SK-N-SH treated with all-trans-retinoic acid at 6 μM for 48 hours (cell line): ENCODE measurements around the gene SCAMP1.

Source experiments
- ATAC-seq: fragments of 200-7000 bp; cut with Tn5 transposase; 3 replicates; pipeline ENCODE4 v1.9.1; 2020; ENCODE audit warnings: mild to moderate bottlenecking, moderate library complexity
- ARNTL ChIP-seq: fragments of 450-650 bp; formaldehyde crosslinking; IDR thresholded peaks from 2 replicates; pipeline ENCODE4 v1.5.0; 2020; ENCODE audit warnings: low read depth, mild to moderate bottlenecking, moderate library complexity, borderline replicate concordance
- BACH2 ChIP-seq: fragments of 250-450 bp; sonication (Bioruptor Pico); IDR thresholded peaks from 2 replicates; pipeline ENCODE4 v1.9.0; 2021; ENCODE audit warnings: mild to moderate bottlenecking, borderline replicate concordance
- CSDC2 ChIP-seq: fragments of 250-450 bp; sonication (Bioruptor Pico); IDR thresholded peaks from 2 replicates; pipeline ENCODE4 v1.5.0; 2020; ENCODE audit warnings: mild to moderate bottlenecking, moderate library complexity
- CSRNP3 ChIP-seq: fragments of 250-450 bp; sonication (Bioruptor Pico); IDR thresholded peaks from 2 replicates; pipeline ENCODE4 v1.5.1; 2021; ENCODE audit warnings: mild to moderate bottlenecking, moderate library complexity
- ESRRG ChIP-seq: fragments of 250-450 bp; sonication (Bioruptor Pico); IDR thresholded peaks from 2 replicates; pipeline ENCODE4 v1.6.1; 2021; ENCODE audit warnings: mild to moderate bottlenecking
- GLIS3 ChIP-seq: fragments of 250-450 bp; sonication (Bioruptor Pico); IDR thresholded peaks from 2 replicates; pipeline ENCODE4 v1.5.0; 2020; ENCODE audit warnings: mild to moderate bottlenecking, moderate library complexity
- ISL1 ChIP-seq: fragments of 250-450 bp; sonication (Bioruptor Pico); IDR thresholded peaks from 2 replicates; pipeline ENCODE4 v2.1.2; 2022; ENCODE audit warnings: mild to moderate bottlenecking, moderate library complexity
- OSR1 ChIP-seq: fragments of 250-450 bp; sonication (Bioruptor Pico); IDR thresholded peaks from 2 replicates; pipeline ENCODE4 v1.8.0; 2022; ENCODE audit warnings: moderate library complexity, mild to moderate bottlenecking, inconsistent platforms
- PPARA ChIP-seq: fragments of 250-450 bp; sonication (Bioruptor Pico); IDR thresholded peaks from 2 replicates; pipeline ENCODE4 v1.5.0; 2020; ENCODE audit warnings: mild to moderate bottlenecking, borderline replicate concordance
- RARB ChIP-seq: fragments of 250-450 bp; sonication (Bioruptor Pico); IDR thresholded peaks from 2 replicates; pipeline ENCODE4 v1.8.0; 2021; ENCODE audit warnings: mild to moderate bottlenecking, moderate library complexity
- SNAI2 ChIP-seq: fragments of 250-450 bp; sonication (Bioruptor Pico); IDR thresholded peaks from 2 replicates; pipeline ENCODE4 v1.5.0; 2020; ENCODE audit warnings: mild to moderate bottlenecking, moderate library complexity
- TCF4 ChIP-seq: fragments of 250-450 bp; sonication (Bioruptor Pico); IDR thresholded peaks from 2 replicates; pipeline ENCODE4 v1.8.0; 2021; ENCODE audit warnings: mild to moderate bottlenecking, moderate library complexity, borderline replicate concordance
- TSHZ2 ChIP-seq: fragments of 250-450 bp; sonication (Bioruptor Pico); IDR thresholded peaks from 2 replicates; pipeline ENCODE4 v1.5.0; 2020; ENCODE audit warnings: mild to moderate bottlenecking, moderate library complexity
- ZC3H10 ChIP-seq: fragments of 250-450 bp; sonication (Bioruptor Pico); IDR thresholded peaks from 2 replicates; pipeline ENCODE4 v1.5.1; 2021; ENCODE audit warnings: mild to moderate bottlenecking, moderate library complexity
- ZFP30 ChIP-seq: fragments of 450-650 bp; formaldehyde crosslinking; IDR thresholded peaks from 2 replicates; pipeline ENCODE4 v1.5.0; 2022; ENCODE audit warnings: mild to moderate bottlenecking, moderate library complexity
- ZNF565 ChIP-seq: fragments of 450-650 bp; formaldehyde crosslinking; conservative IDR thresholded peaks from 2 replicates; pipeline ENCODE4 v1.5.0; 2020; ENCODE audit warnings: low read depth, mild to moderate bottlenecking, moderate library complexity
- ZNF70 ChIP-seq: fragments of 450-650 bp; formaldehyde crosslinking; IDR thresholded peaks from 2 replicates; pipeline ENCODE4 v1.5.0; 2020; ENCODE audit warnings: mild to moderate bottlenecking, moderate library complexity
- ZNF8 ChIP-seq: fragments of 450-650 bp; formaldehyde crosslinking; IDR thresholded peaks from 2 replicates; pipeline ENCODE4 v1.5.0; 2020; ENCODE audit warnings: mild to moderate bottlenecking, moderate library complexity
- TF ChIP-seq, protein P1 (sequence below): fragments of 250-450 bp; sonication (Bioruptor Pico); IDR thresholded peaks from 2 replicates; pipeline ENCODE4 v1.8.0; 2020; ENCODE audit warnings: mild to moderate bottlenecking, moderate library complexity, borderline replicate concordance
- TF ChIP-seq, protein P2 (sequence below): fragments of 250-450 bp; sonication (Bioruptor Pico); IDR thresholded peaks from 2 replicates; pipeline ENCODE4 v1.8.0; 2021; ENCODE audit warnings: low read depth, mild to moderate bottlenecking, moderate library complexity, borderline replicate concordance

SCAMP1 gene

DNA sequence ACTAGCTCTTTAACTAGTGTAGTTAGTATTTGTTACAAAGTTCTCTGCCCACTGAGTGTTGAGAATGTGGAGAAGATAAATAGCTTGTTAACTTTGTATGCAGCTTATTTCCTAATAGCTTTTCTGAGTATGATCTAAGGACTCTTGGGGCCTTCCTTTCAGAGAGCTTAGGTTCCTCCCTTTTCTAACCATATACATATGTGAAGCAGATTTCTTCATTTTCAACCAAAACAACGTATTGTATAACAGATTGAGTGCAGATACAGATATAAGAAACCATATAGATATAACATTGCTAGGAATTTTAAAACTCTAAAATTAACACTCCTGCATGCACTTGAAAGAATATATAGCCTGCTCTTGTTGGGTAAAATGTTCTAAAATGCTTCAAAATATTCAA is 70.4 kb downstream of the SCAMP1 start:
- no peak for ATAC-seq
- TF ChIP-seq, protein P1, sequence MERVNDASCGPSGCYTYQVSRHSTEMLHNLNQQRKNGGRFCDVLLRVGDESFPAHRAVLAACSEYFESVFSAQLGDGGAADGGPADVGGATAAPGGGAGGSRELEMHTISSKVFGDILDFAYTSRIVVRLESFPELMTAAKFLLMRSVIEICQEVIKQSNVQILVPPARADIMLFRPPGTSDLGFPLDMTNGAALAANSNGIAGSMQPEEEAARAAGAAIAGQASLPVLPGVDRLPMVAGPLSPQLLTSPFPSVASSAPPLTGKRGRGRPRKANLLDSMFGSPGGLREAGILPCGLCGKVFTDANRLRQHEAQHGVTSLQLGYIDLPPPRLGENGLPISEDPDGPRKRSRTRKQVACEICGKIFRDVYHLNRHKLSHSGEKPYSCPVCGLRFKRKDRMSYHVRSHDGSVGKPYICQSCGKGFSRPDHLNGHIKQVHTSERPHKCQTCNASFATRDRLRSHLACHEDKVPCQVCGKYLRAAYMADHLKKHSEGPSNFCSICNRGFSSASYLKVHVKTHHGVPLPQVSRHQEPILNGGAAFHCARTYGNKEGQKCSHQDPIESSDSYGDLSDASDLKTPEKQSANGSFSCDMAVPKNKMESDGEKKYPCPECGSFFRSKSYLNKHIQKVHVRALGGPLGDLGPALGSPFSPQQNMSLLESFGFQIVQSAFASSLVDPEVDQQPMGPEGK (CRISPR knock-in tag): no peak
- TF ChIP-seq ZC3H10 (CRISPR knock-in tag) (no peak), ZNF8 (CRISPR knock-in tag) (no peak), CSDC2 (no peak), BACH2 (CRISPR knock-in tag) (no peak), ZNF70 (CRISPR knock-in tag) (no peak), RARB (CRISPR knock-in tag) (no peak), ZFP30 (CRISPR knock-in tag) (no peak), SNAI2 (CRISPR knock-in tag) (no peak), ESRRG (CRISPR knock-in tag) (no peak), ARNTL (CRISPR knock-in tag) (no peak), TSHZ2 (CRISPR knock-in tag) (no peak)
- TF ChIP-seq, protein P2, sequence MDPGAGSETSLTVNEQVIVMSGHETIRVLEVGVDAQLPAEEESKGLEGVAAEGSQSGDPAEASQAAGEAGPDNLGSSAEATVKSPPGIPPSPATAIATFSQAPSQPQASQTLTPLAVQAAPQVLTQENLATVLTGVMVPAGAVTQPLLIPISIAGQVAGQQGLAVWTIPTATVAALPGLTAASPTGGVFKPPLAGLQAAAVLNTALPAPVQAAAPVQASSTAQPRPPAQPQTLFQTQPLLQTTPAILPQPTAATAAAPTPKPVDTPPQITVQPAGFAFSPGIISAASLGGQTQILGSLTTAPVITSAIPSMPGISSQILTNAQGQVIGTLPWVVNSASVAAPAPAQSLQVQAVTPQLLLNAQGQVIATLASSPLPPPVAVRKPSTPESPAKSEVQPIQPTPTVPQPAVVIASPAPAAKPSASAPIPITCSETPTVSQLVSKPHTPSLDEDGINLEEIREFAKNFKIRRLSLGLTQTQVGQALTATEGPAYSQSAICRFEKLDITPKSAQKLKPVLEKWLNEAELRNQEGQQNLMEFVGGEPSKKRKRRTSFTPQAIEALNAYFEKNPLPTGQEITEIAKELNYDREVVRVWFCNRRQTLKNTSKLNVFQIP (CRISPR knock-in tag): no peak
- TF ChIP-seq, all 23 proteins: peak for 0

DNA sequence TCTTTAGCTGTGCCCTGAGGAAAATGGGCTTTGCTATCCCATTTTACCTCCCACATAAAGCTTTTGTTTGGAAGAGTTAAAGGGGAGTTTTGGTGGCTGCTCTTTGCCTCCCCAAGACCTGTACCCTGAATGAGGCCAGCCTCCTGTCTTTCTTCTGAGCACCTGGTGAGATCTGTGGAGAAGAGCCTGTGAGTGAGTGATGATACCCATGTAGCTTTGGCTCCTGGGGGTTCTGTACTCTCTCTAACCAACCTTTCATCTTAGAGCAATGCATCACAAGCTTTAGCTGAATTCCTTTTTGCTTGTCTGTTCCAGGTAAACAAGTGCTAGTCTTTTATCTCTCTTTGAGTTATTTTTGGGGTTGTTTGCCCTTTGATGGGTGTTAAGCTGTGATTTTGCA is 73.6 kb downstream of the SCAMP1 start:
- no peak for TF ChIP-seq TSHZ2 (CRISPR knock-in tag)
- TF ChIP-seq ZNF70 (CRISPR knock-in tag): no peak
- TF ChIP-seq, protein P2 (CRISPR knock-in tag): no peak
- no peak for TF ChIP-seq SNAI2 (CRISPR knock-in tag)
- no peak for TF ChIP-seq GLIS3 (CRISPR knock-in tag)
- TF ChIP-seq, protein P1 (CRISPR knock-in tag): no peak
- no peak for TF ChIP-seq ESRRG (CRISPR knock-in tag)
- TF ChIP-seq CSRNP3: no peak
- TF ChIP-seq ISL1 (CRISPR knock-in tag): no peak
- no peak for TF ChIP-seq ZNF565 (CRISPR knock-in tag)
- TF ChIP-seq PPARA: no peak
- no peak for TF ChIP-seq RARB (CRISPR knock-in tag)
- no peak for TF ChIP-seq ZC3H10 (CRISPR knock-in tag)
- TF ChIP-seq TCF4 (CRISPR knock-in tag): no peak
- no peak for TF ChIP-seq ARNTL (CRISPR knock-in tag)
- TF ChIP-seq ZFP30 (CRISPR knock-in tag): no peak
- TF ChIP-seq OSR1 (CRISPR knock-in tag): no peak
- no peak for ATAC-seq
